Panc1 (cell line): ENCODE results near the gene CTSD. TPM values are rescaled to one million over a fixed set of nuclear protein-coding genes. Genes with fewer than 3 reads are reported as not detected.

Experiments used
- total RNA-seq: library from RNA; stranded (reverse); gene quantifications from one replicate; pipeline ENCODE4 v1.2.1, GENCODE V29; 2021; ENCODE audit not compliant: unreplicated experiment

The CTSD gene
- total RNA-seq, 1 experiment from 2014 or later = 1,813 TPM

Other genes starting within 250 kb of the CTSD start
- 5.5 TPM for gene DUSP8, start 191.7 kb downstream of the CTSD start, total RNA-seq
- gene KRTAP5-1, start 178.6 kb downstream of the CTSD start, total RNA-seq = not detected
- gene KRTAP5-2, start 165.6 kb downstream of the CTSD start, total RNA-seq = not detected
- gene KRTAP5-3, start 155.5 kb downstream of the CTSD start, total RNA-seq = not detected
- not detected for gene KRTAP5-4, start 141.8 kb downstream of the CTSD start, total RNA-seq
- not detected for gene KRTAP5-5, start 134.2 kb downstream of the CTSD start, total RNA-seq
- gene KRTAP5-6, start 66.7 kb downstream of the CTSD start, total RNA-seq = not detected
- 18.0 TPM for gene IFITM10, start 13.3 kb downstream of the CTSD start, total RNA-seq
- gene SYT8, start 71.1 kb upstream of the CTSD start, total RNA-seq = 3.5 TPM
- gene TNNI2, start 75.1 kb upstream of the CTSD start, total RNA-seq = 0.46 TPM
- gene LSP1, start 89.2 kb upstream of the CTSD start, total RNA-seq = 0.90 TPM
- not detected for gene PRR33, start 128.0 kb upstream of the CTSD start, total RNA-seq
- gene TNNT3, start 155.8 kb upstream of the CTSD start, total RNA-seq = 0.41 TPM
- gene MRPL23, start 183.4 kb upstream of the CTSD start, total RNA-seq = 123 TPM
- gene H19, start 233.9 kb upstream of the CTSD start, total RNA-seq = 1,268 TPM